DMS153 treated with DMSO at 0.1 percent for 48 hours (cell line): Measurements from ENCODE around the gene APBB2.
"Not testable (repeated sequence)": the region's sequence is repeated elsewhere in the genome, so short reads cannot be mapped to it uniquely, and the experiment has no call there.

Experiments used
- DNase-seq: peaks from one replicate; lab custom pipeline; 2025; ENCODE audit not compliant: unreplicated experiment; lab: John Stamatoyannopoulos, UW

APBB2 gene

DNA sequence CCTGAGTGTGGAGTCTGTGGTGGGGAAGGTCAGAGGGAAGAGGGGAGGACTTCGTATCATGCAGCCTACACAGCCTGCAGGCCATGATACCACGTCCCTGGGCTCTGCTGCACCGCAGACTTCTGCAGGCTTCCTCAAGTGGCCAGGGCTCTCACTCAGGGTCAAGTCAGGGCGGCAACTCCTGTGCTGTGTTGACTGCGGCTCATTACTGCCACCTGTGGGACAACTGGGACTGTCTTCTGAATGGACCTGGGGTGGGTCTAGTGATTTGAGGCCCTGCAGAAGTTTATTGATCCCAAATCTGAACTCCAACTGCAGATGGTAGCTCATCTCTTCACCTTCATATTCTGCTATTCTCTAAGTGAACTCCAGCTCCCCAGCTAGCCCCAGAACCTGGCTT, 297.5 kb downstream of the APBB2 start:
- no peak for DNase-seq

DNA sequence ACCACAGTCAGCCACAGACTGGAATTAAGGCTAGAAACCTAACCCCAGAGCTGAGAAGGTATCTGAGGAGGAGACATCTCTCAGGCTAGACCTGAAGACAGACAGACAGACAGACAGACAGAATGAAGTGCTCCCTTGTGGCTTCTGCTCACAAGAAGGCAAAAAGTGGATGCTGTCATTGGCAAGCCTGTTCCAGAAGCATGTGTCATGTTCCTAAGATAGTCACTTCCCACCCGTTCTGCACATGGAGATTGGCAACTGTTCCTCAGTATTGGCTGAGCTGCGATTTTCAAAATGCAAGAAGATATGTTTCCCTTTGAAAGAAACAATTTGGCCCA, 298.2 kb downstream of the APBB2 start:
- DNase-seq: no peak

DNA sequence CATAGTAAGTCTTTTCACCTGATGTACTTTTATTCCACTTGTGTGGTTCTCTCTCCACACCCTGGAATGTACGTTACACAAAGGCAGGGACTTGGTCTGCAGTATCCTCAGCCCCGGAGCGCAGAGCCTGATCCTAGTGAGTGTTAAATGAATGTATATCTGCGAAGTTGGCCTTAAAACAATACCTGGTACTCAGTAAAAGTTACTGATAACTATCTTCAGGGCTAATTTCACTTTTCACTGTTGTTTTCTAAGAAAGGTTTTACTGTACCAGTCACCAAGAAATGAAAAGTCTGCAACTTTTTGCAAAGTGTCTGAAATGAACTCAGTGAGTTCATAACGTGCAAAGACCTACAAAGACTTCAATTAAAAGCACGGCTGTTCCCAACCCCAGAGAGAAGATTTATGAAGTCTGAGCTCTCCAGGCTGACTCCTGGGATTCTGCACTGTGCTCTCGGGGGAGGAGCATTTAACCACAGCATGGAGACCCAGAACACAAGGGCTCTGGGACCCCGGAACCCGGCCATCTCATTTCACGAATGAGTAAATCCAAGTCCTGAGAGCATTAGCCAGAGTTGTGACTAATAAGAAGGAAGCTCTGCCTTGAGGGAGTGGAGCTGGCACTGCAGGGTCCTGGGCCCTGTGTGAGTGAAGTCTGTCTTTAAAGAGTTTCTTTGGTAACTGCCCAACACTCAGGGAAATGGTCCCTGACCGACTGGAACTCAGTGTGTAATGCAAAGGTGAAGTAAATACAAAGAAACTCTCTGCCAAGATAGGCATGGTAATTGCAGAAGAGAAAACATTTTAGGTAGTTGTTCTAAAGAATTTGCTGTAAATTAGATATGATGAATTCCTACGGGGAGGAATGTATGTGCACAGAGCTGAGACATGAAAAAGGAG, 298.8 kb downstream of the APBB2 start:
- no peak for DNase-seq

DNA sequence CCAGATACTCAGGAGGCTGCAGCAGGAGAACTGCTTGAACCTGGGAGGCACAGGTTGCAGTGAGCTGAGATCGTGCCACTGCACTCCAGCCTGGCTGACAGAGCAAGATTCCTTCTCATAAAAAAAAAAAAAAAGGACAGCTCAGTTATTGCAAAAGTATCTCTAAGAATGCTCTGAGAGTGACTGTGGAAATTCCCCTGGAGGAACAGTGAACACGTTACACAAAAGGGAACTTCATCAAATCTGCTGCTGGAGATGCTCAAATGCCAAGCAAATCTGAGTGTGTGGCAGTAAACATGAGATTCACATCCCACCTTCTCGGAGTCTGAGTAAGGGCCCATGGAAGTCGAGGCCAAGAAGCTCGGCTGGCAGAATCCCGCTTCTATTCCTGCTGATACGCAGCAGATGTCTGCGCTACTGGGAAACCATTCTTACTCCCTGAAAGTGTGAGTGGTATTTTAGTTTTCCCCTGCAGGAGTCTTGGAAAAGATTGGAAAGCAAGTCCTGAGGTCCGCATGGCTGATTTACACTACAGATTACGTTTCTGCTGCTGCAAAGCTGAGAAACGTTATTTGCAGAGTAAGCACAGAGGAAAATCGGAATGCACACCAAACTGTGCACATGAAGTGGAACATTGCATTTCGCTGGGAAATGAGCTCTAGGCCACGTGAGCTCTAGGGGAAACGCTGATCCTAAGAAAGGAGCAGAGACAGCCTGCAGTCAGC, 301.7 kb downstream of the APBB2 start:
- DNase-seq: no peak

DNA sequence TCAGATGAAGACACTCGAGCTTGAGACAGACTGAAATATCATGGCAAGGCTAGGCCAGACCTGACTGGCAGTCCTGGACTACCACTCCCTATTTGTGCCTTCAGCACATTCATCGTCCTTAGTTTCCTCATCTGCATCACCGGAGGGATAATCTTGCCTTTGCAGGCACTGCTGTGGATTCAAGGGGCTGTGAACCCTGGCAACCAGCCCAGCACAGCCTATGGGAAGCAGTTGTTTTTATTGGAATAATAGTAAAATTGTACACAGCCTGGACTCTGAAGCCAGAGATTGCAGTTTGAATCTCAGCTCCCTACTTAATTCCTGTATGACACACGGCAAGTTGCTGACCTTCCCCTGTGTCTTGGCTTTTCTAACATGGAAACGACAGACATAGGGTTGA, 303.6 kb downstream of the APBB2 start:
- no peak for DNase-seq

DNA sequence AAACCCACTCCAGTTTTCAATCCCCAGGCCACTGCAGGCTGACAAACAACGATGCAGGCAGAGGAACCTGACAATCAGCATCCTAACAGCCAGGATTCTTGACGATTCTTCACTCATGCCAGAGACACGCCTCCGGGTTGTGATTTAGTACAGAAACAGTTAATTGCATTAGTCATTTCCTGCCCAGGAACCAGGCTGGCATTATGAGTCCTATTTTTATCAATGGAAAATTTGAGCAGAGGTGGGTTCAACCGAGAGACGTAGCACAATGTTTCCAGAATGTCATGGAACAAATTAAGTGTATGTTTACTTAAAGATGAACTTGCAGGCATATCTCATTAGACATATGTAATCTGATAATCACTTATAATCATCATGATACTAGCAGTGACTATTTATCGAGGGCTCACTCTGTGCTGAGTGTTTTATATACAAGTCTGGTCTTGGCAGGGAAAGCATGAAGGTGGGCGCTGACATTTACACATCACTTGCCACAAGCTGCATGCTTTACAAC, 304.9 kb downstream of the APBB2 start:
- DNase-seq: peak; percentile 27

DNA sequence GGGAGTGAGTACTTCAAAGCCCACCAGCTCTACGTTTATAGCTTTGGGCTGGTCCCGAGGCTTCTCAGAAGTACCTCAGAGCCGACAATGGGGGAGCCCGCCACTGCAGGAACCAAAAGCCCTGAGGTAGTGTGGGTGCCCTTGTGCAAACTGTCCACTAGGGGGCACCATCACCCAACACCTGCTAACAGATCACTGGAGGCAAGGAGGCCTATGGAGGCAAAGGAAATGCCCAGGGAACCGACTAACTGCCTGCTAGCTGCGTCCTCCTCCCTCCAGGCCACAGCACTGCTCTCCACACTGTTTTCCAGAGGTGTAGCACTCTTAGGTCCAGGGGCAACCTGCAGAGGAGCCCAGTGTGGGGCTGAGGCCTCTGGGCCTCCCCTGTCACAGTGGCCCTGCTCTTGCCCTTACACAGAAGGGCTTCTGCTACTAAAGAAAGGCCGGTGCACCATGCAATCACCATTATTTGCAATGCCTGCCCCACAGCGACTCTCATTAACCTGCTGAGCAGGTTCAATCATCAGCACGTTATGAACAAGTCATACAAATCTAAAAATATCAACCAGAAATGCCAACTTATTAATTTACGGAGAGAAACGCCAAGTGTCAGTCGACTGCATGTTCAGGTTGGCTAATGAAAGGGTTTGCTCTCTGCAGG, 305.5 kb downstream of the APBB2 start:
- DNase-seq: peak; percentile 43

DNA sequence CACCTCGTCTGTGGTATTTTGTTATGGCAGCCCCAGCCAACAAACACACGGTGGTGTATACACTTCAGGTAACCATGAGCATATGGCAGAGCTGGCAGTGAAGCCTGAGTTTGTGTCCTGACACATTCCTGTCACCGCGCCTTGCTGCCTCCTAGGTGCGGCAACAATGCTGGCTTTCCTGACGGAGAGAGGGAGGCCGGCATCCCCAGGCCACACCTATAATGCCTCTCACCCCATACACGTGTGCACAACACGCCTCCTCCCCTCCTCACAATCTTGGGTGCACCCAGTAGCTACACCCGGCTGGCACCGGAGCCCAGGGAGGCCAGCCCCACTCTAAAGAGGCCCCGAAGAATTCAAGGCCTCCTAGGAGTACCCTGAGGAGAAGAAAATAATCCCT, 306.0 kb downstream of the APBB2 start:
- no peak for DNase-seq

DNA sequence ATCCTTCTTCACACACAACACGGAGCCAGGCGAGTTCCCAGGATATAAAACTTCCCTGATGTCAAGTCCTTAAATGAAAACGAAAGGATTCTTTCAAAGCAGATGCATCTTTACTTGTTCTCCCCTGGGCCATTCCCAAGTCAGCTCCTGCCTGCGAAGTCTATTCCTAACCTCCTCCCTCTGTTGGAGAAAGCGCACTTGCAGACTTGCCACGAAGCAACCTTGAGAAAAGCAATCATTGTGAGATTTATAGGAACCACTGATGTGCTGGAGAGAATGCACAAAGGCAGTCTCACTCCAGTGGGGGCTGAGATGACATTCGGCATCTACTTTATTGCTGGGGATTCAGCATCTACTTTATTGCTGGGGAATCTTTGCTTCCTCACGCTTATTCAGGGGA, 308.9 kb downstream of the APBB2 start:
- no peak for DNase-seq

DNA sequence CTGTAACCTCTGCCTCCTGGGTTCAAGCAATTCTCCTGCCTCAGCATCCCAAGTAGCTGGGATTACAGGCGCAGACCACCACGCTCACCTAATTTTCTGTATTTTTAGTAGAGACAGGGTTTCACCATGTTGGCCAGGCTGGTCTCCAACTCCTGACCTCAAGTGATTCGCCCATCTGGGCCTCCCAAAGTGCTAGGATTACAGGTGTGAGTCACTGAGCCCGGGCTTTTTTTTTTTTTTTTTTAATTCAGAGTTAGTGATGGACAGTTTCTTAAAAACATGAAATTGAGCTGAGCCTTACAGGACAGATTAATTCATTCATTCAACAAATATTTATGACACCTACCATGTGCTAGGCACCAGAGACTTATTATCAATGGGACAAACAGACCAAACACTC, 313.8 kb downstream of the APBB2 start:
- DNase-seq: not testable (repeated sequence)

DNA sequence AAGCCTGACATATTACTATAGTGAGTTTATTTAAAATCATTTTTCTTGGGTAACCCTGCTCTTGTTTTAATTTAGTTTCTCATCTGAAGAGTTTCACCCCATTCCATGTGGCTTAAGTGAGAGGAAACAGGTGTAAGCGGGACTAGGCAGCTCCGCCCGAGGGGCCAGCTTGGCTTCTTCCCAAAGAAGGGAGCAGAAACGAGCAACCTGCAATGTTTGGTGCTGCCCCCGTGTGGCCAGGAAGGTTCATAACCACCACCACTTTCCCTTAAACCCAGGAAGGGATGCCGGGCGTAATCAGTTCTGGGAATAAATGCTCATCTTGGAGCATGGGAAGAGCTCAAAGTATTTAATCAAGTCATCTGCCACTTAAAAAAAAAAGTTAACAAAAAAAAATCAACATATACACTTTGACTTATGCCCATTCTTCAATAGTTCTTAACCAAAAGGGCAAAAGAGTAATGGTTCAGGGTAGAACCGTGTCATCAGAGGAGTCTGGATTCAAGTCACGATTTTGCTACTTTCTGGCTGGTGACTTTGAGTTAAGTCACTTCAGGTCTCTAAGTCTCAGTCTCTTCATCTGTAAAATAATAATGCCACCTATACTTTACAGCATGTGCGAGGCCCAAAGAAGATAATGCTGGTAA, 316.7 kb downstream of the APBB2 start:
- DNase-seq: no peak

DNA sequence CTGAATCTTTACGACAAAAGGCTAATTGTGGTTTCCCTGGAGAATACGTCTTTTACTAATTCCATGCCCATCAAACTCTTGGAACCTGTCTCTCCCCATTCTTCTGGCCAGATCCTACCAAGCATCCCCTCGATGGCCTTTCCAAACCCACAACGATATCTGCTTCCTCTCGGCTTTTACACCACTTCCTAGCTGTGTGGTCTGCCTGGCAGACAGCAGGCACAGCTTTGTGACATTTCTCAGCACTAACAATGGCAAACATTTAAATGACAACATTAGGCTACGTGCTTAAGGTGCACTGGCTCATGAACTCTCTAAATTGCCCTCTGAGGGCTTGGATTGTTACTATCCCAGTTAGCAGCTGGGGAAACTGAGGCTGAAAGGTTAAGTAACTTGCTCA, 323.6 kb downstream of the APBB2 start:
- no peak for DNase-seq

DNA sequence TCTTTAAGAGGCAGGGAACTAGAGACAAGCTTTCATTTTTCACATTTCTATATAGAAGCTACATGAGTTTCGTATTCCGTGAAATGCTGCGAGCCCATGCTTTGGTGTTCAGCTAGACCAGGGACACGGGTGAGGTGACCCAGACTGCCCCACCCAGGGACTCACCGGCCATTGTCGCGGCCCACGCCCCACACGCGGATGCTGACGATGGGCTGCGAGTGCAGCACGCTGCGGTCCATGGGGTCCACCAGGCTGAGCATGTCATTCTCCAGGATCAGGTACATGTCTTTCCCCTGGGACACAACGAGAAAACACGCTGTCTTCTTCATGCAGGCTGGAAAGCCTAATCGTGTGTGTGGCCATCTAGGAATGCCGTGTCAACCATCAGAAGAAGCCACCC, 324.1 kb downstream of the APBB2 start:
- no peak for DNase-seq

DNA sequence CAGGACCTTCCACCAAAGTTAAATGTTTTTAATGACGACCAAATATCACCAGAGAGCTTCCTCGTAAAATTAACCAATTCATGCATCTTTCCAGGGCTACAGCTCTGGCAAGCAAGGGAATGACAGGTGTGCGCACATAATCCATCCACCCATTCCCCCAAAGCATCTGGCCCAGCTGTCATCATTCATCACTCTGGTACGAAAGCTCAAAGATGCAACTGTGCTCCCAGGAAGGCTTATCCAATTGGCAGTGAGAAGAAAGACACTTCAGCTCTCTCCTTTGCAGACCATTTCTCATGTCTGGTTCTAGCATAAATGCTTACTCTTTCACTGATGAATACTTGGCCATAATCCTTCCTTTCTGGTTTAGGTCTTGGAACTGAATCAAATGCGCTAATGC, 325.4 kb downstream of the APBB2 start:
- no peak for DNase-seq

DNA sequence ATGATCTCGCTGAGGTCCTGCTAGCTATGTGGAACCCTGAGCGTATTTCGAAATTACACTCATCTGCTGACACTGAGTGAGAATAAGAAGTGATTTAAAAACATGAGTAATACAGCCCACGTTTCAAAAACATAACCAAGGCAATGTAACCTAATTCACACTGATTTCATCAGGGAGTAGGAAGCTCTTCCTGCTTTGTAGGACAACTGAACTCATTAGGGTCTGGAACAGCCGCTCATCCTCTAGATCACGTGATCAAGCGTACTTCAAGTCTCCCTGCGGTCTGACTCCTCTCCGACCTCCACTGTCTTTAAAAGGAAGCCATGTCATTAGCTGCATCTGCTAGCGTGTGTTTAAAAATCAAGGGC, 326.6 kb downstream of the APBB2 start:
- DNase-seq: no peak

DNA sequence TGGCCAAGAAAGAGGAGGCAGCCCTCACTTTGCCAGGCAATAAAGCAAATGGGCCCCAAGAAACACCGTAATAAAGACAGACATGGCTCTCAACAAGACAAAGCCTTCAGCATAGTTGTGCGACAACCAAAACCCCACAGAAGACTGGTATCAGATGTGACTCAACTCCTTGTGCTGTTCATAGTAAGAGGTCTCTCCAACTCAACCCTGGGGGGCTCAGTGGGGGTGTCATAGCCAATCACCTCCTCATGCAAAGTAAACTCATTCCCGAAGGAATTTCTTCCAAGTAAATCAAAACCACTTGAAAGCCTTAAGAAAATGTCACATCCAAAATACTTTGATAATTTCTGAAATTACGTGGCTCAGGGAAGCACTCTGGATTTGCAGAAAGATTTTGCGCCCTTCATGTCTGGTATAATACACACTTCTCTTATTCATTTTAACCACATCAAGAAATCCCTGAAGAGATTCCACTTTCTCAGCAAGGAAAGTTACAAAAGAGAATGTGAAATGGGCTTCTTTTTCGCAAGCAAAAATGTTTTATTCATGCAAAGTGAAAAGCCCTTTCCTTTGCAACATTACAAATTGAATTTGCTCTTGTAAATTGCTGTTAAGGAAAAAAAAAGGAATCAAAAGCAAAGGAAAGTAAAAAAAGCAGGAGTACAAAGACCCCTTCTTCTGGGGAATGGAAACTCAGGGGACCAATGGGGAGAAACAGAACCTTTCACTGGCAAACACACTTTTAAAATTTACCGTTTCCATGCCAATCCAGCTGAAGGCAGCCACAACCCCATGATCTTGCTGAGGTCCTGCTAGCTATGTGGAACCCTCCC, 327.2 kb downstream of the APBB2 start:
- DNase-seq: no peak

DNA sequence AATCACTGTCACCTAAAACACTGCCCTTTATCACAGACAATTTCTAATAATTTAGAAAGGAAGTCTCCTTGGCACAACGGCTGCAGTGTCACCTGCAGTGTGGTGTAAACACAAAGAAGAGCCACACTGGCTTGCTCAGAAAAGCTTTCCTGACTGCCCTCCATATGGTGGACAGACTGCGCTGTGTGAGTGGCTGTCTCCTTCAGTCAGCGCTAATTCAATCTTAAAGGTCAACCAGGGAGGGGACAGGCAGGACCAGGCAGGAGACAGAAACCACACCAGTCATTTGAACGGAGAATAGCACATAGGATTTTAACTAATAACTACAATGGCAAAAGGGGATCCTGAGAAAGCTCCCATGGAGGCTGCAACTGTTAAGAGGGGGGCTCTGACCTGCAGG, 332.5 kb downstream of the APBB2 start:
- no peak for DNase-seq

DNA sequence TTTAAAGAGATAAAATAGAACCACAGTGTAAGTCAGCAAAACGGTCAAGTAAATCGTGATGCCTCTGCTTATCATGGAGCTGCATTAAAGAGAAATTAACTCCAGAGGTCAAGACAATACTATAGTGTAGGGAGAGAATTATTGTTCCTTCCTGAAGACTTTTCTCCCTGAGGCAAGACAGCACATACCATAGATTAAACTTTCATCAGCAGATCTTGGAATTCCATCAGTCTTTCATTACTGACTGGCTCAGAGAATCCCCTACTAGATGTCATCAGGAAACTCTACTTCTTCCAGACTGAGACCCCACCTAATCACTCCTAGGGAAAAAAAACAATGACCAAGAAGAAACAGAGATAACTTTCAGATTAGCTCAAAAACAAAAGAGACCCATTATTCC, 333.2 kb downstream of the APBB2 start:
- DNase-seq: no peak

DNA sequence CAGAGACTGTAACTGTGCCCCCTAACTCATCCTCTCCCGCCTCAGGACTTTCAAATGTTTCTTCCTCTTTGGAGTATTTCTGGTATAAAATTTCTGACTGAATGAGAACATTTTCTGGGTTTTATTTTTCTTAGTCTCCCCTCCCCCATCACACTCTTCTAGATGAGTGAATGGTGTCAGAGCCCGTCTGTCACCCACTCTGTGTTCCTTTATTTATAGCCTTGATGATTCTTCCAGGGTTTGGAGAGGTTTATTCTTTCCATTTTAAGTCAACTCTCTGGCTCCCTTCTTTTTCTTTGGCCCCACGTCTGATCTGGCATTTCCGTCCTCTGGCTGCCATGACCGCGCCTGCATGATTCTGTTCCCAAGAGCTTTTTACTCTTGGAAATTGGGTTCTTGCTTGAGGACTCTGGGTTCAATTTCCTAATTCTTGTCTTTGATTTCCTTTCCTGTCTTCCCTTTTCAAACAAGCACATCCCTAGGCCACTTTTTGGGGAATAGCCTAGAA, 335.7 kb downstream of the APBB2 start:
- no peak for DNase-seq

DNA sequence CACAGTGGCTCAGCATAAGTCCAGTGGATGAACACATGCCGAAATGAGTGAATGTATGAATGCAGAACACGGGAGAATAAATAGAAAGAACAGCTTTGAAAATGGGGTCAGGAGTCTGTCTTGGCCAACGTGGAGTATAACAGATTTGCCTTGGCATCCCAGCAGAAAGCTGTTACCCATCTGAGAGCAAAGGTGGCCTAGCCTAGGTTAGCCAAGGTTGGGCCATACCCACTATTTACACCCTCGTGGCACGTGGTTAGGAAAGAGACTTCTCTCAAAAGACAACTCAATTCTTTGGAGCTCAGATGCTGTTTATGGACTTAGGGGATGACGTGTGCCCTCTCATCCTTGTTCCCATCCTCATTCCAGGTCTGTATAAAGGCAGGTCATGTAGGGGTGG, 337.3 kb downstream of the APBB2 start:
- DNase-seq: no peak
